GM18870 (cell line): ENCODE measurements around the gene PPP4C.
"Not testable (repeated sequence)": the region's sequence is repeated elsewhere in the genome, so short reads cannot be mapped to it uniquely, and the experiment has no call there.

Source experiments
- ATAC-seq: cut with Tn5 transposase; IDR thresholded peaks from one replicate; pipeline ENCODE4 v1.9.1; 2021; ENCODE audit warnings: moderate library complexity; ENCODE audit not compliant: unreplicated experiment

PPP4C gene

GRCh38 chr16:30096105-30096861 is 20.5 kb downstream of the PPP4C start, which contains the start of gene YPEL3:
YPEL3 (minus strand) TSS chr16:30096213; CDS start chr16:30095482, 731 bp downstream.
- no peak for ATAC-seq

GRCh38 chr16:30096862-30097563 is 21.2 kb downstream of the PPP4C start:
- no peak for ATAC-seq

- ATAC-seq = no peak
Observed at GRCh38 chr16:30104090-30104489, 28.3 kb downstream of the PPP4C start.

GRCh38 chr16:30104492-30104891 is 28.7 kb downstream of the PPP4C start:
- no peak for ATAC-seq

GRCh38 chr16:30108059-30108850 is 32.5 kb downstream of the PPP4C start:
- ATAC-seq = no peak

GRCh38 chr16:30110661-30111060 is 34.9 kb downstream of the PPP4C start:
- ATAC-seq = no peak

- no peak for ATAC-seq
Observed at GRCh38 chr16:30112197-30113030, 36.6 kb downstream of the PPP4C start.

- no peak for ATAC-seq
Observed at GRCh38 chr16:30113031-30113710, 37.4 kb downstream of the PPP4C start, which contains the start of gene GDPD3. GDPD3 (minus strand) TSS chr16:30113537; CDS start chr16:30113478, 59 bp downstream.

GRCh38 chr16:30113711-30114333 is 38.0 kb downstream of the PPP4C start:
- no peak for ATAC-seq

- ATAC-seq = no peak
Observed at GRCh38 chr16:30114411-30114810, 38.6 kb downstream of the PPP4C start.

GRCh38 chr16:30114833-30115232 is 39.0 kb downstream of the PPP4C start:
- ATAC-seq = not testable (repeated sequence)

GRCh38 chr16:30115238-30115637 is 39.4 kb downstream of the PPP4C start:
- ATAC-seq = no peak

GRCh38 chr16:30116291-30117207 is 40.8 kb downstream of the PPP4C start:
- no peak for ATAC-seq

GRCh38 chr16:30117768-30118167 is 42.0 kb downstream of the PPP4C start:
- ATAC-seq = no peak

GRCh38 chr16:30119428-30119827 is 43.6 kb downstream of the PPP4C start:
- ATAC-seq = no peak

- ATAC-seq = no peak
Observed at GRCh38 chr16:30120340-30121105, 44.7 kb downstream of the PPP4C start.

- ATAC-seq = no peak
Observed at GRCh38 chr16:30121741-30122571, 46.2 kb downstream of the PPP4C start.
